ENCODE data around the gene RANBP9.

GRCh38 chr6:13574149-13574570, 137.5 kb downstream of the RANBP9 start:
- TF ChIP-seq SUZ12 (IDR thresholded peaks at IDR 0.05; ENCODE audit: extremely low read depth, insufficient read depth, insufficient read length) (no peak), ZNF274 (IDR thresholded peaks at IDR 0.05; ENCODE audit: low read depth, low read length) (no peak)
